Naive B cell (primary cell): ENCODE data around the gene COPB2. TPM values are rescaled to one million over a fixed set of nuclear protein-coding genes. Genes with fewer than 3 reads are reported as not detected.
A peak's percentile ranks its signal among the peaks of the same experiment; 100 is the strongest.
"Not testable (repeated sequence)": the region's sequence is repeated elsewhere in the genome, so short reads cannot be mapped to it uniquely, and the experiment has no call there.

Experiments
- ATAC-seq, 2 donors: fragments of 150-1000 bp; cut with Tn5 transposase; 2 replicates each; pipeline ENCODE4 v1.10.0; 2021; ENCODE audit warnings: low read depth in 2 of 2, mild to moderate bottlenecking in 2 of 2, moderate library complexity in 2 of 2
- DNase-seq: peaks from one replicate; pipeline ENCODE4 v3.0.0; 2022
- H3K27ac Mint-ChIP-seq, 6 donors: one replicate each; pipeline ENCODE4 v1.8.0; 2020 to 2022; ENCODE audit warnings: mild to moderate bottlenecking in 6 of 6, mixed read lengths in 6 of 6, moderate library complexity in 5 of 6, inconsistent platforms in 2 of 6
- H3K27me3 Mint-ChIP-seq, 3 donors: one replicate each; pipeline ENCODE4 v1.8.0; 2021 to 2022; ENCODE audit warnings: mixed read lengths in 3 of 3, mild to moderate bottlenecking in 1 of 3
- H3K36me3 Mint-ChIP-seq, 2 donors: one replicate each; pipeline ENCODE4 v1.8.0; 2020 to 2022; ENCODE audit warnings: mixed read lengths in 2 of 2, inconsistent platforms in 1 of 2, mild to moderate bottlenecking in 1 of 2
- H3K4me1 Mint-ChIP-seq, 3 donors: one replicate each; pipeline ENCODE4 v1.8.0; 2020 to 2022; ENCODE audit warnings: mixed read lengths in 3 of 3, inconsistent platforms in 1 of 3, mild to moderate bottlenecking in 1 of 3, moderate library complexity in 1 of 3
- H3K4me3 Mint-ChIP-seq, 8 donors: one replicate each; pipeline ENCODE4 v1.8.0; 2020 to 2022; ENCODE audit warnings: mild to moderate bottlenecking in 8 of 8, mixed read lengths in 8 of 8, moderate library complexity in 8 of 8, inconsistent platforms in 2 of 8
- H3K9me3 Mint-ChIP-seq, 7 donors: one replicate each; pipeline ENCODE4 v1.8.0; 2020 to 2022; ENCODE audit warnings: mixed read lengths in 7 of 7, mild to moderate bottlenecking in 5 of 7, inconsistent platforms in 2 of 7, moderate library complexity in 1 of 7
- polyA plus RNA-seq, 6 donors: library from polyadenylated mRNA; unstranded; fragments of 300-500 nt; fragmentation: Illumina TruSeq; gene quantifications; one replicate each; pipeline ENCODE4 v1.2.3, GENCODE V29; 2021; ENCODE audit warnings: low read depth in 6 of 6

The COPB2 gene
- polyA plus RNA-seq, 6 donors from 2014 or later, result 31.2 to 60.9 (median 46.2) TPM

DNA sequence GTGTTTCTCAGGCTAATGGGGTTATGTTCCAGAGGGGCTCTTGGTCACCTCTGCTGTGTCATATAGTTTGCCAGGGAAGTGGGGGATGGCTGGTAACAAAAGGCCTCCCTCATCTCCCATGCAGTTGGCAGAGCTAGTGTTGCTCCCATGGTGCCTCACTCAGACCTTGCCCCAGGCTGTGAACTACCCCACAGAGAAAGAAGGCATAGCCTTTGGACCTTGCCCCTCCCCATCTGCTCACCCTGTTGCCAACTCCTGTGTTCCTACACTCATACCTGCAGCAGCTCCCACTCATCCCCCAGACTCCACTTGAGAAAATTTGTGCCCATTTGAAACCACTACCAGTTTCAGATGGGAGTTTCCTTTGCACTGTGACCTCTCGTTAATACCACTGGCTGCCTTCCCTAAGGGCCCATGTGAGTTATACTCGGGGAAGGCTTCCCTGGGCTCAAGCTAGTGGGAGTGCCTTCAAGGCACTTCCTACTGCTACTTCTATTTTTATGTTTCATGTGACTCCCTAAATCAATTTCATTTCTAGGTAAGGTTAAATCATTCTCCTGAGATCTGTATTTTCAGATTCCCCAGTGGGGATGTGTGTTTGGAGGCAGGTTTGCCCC is 25.3 kb upstream of the COPB2 start:
- H3K4me3 Mint-ChIP-seq, result no peak overlapping the region
- no peaks in the 10 kb centered on the region for H3K27me3 Mint-ChIP-seq

DNA sequence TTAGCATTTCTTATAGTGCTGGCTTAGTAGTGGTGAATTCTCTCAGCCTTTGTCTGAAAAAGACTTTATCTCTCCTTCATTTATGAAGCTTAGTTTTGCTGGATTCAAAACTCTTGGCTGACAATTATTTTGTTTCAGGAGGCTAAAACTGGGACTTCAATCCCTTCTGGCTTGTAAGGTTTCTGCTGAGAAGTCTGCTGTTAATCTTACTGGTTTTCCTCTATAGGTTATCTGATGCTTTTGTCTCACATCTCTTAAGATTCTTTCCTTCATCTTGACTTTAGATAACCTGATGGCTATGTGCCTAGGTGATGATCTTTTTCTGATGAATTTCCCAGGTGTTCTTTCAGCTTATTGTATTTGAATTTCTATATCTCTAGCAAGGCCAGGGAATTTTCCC is 23.4 kb upstream of the COPB2 start:
- not testable (repeated sequence) for H3K4me3 Mint-ChIP-seq, ATAC-seq, H3K27me3 Mint-ChIP-seq, H3K4me1 Mint-ChIP-seq, DNase-seq, H3K27ac Mint-ChIP-seq
- peaks cover 34 to 65% of the 10 kb centered on the region in 2 donors for H3K36me3 Mint-ChIP-seq
- H3K9me3 Mint-ChIP-seq, result peaks cover 37 to 97% (median 88%) of the 10 kb centered on the region in 7 donors

More for the DNA sequence above, 25.3 kb upstream of the COPB2 start:
- H3K9me3 Mint-ChIP-seq, result peaks cover 34 to 81% (median 72%) of the 10 kb centered on the region in 7 donors
- DNase-seq (no peak), ATAC-seq (no peak)
- H3K27ac Mint-ChIP-seq, result peak overlapping the region in 2 of 6 donors; percentile 14 to 35
- H3K4me1 Mint-ChIP-seq, result peaks cover 0 to 8% (median 0%) of the 10 kb centered on the region in 3 donors
- peaks cover 36 to 65% of the 10 kb centered on the region in 2 donors for H3K36me3 Mint-ChIP-seq

DNA sequence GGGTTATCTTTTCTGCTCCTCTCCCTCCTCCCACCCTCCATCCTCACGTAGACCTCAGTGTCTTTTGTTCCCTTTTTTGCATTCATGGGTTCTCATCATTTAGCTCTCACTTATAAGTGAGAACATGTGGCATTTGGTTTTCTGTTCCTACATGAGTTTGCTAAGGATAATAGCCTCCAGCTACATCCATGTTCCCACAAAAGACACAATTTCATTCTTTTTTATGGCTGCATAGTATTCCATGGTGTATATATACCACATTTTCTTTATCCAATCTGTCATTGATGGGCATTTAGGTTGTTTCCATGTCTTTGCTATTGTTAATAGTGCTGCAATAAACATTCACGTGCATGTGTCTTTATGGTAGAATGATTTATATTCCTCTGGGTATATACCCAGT is 11.7 kb upstream of the COPB2 start:
- peaks cover 5 to 43% (median 37%) of the 10 kb centered on the region in 7 donors for H3K9me3 Mint-ChIP-seq

DNA sequence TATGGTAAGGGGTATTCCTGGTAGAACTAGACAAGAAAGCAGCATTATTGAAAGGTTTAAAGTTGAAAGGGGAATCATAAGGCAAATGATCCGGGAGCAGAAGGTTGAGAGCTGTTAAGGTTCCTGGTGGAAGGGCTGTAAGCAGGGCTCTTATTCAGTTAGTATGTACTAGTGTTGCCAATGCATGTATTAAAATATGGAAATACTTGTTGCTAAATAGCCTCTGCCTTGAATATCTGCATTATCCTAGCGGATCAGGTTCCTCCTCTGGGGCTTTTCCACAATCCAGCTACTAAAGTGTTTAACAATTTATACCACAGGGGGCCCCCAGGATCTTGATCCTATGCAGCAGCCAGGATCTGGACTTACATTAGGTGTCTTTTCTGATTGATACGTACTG is 7.3 kb upstream of the COPB2 start:
- H3K4me1 Mint-ChIP-seq, result no peaks in the 10 kb centered on the region
- peaks cover 13 to 17% of the 10 kb centered on the region in 2 donors for H3K36me3 Mint-ChIP-seq
- H3K4me3 Mint-ChIP-seq, result no peak overlapping the region
- H3K27me3 Mint-ChIP-seq, result no peaks in the 10 kb centered on the region
- no peak for ATAC-seq
- peaks cover 0 to 10% (median 8%) of the 10 kb centered on the region in 7 donors for H3K9me3 Mint-ChIP-seq
- no peak overlapping the region for H3K27ac Mint-ChIP-seq
- DNase-seq, result no peak

More for the DNA sequence above, 11.7 kb upstream of the COPB2 start:
- DNase-seq, H3K4me3 Mint-ChIP-seq, H3K27me3 Mint-ChIP-seq, ATAC-seq, H3K27ac Mint-ChIP-seq, H3K4me1 Mint-ChIP-seq: not testable (repeated sequence)
- peaks cover 41 to 42% of the 10 kb centered on the region in 2 donors for H3K36me3 Mint-ChIP-seq

DNA sequence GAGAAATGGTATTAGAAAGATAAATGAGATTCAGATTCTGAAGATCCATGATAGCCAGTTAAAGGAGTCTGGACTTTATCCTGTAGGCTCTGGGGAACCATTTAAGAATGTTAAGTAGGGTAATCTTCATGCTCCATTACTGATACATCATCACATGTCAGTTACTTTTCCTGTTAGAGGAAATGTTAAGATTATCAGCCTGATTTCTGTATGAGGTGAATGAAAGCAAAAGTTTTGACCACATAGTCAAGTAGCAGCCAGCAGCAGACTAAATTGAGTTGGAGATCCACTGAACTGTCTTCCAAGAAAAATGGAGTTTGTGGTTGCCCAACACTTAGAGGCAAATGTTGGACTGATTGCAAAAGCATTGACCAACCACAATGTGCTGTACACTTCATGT is 4.7 kb upstream of the COPB2 start:
- Mint-ChIP-seq H3K9me3 (no peaks in the 10 kb centered on the region), H3K27ac (no peak overlapping the region), H3K27me3 (no peaks in the 10 kb centered on the region), H3K4me3 (no peak overlapping the region), H3K4me1 (peaks cover 9 to 18% (median 12%) of the 10 kb centered on the region in 3 donors), H3K36me3 (peaks cover 2 to 6% of the 10 kb centered on the region in 2 donors)
- ATAC-seq, result no peak
- DNase-seq, result no peak

DNA sequence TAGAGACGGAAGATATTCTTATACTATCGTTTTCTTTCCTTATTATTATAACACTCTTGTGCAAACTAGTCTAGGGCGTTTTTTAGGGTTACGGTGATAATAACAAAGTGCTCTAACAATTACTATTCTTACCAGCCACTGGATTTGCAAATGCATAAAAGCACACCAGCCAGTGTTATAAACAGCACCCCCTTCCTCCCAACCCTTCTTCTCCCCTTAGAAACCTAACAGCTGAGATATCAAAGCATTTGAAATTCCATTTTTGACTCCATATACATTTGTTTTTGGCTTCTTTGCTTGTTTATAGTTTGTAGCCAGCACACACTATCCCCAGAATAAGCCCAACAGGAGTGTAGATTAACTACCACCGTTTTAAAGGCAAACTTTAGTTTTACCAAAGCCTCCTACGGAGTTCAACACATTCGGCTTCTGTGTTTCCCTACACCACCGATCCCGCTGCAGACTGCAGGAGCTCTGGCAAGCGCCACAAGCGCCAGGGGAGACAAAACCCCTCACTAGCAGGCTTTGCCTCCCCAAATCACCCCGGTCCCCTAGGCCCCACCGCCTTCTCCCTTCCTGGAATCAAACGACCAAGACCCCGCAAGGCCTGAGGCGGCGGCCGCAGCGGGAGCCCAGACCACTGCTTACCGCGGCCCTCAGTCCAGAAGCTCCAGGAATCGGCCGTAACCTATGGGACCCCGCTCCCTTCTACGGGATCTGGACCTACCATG is 461 bp downstream of the COPB2 start:
- H3K27me3 Mint-ChIP-seq, result no peaks in the 10 kb centered on the region
- ATAC-seq, result peak; percentile 20
- no peaks in the 10 kb centered on the region for H3K9me3 Mint-ChIP-seq
- H3K36me3 Mint-ChIP-seq, result no peaks in the 10 kb centered on the region
- peak overlapping the region; percentile 89 to 100 (median 98) for H3K4me3 Mint-ChIP-seq
- peaks cover 34 to 56% (median 40%) of the 10 kb centered on the region in 3 donors for H3K4me1 Mint-ChIP-seq
- DNase-seq, result no peak
- H3K27ac Mint-ChIP-seq, result peak overlapping the region; percentile 97 to 99 (median 99)

DNA sequence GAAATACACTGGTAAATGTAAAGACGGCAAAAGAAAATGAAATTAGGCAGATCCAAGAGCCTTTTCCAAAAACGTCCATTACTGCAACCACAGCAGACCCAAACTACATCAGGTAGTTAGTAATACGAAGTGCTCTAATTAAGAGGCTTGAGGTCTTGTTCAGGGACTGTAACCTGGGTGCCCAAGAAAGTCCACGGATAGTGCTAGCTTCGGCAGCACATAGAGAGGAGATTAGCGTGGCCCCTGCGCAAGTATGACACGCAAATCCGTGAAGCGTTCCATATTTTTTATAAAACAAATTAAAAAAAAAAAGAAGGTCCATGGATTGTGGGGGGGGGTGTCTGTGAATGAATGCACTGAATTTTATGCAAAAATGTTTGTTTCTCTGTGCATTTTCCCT is 1.4 kb downstream of the COPB2 start:
- no peak for DNase-seq
- no peak for ATAC-seq
- Mint-ChIP-seq H3K27me3 (no peaks in the 10 kb centered on the region), H3K9me3 (no peaks in the 10 kb centered on the region), H3K4me3 (peak overlapping the region; percentile 44 to 98 (median 70)), H3K4me1 (peaks cover 34 to 56% (median 40%) of the 10 kb centered on the region in 3 donors), H3K27ac (peak overlapping the region in 4 of 6 donors; percentile 23 to 57 (median 36)), H3K36me3 (no peaks in the 10 kb centered on the region)

DNA sequence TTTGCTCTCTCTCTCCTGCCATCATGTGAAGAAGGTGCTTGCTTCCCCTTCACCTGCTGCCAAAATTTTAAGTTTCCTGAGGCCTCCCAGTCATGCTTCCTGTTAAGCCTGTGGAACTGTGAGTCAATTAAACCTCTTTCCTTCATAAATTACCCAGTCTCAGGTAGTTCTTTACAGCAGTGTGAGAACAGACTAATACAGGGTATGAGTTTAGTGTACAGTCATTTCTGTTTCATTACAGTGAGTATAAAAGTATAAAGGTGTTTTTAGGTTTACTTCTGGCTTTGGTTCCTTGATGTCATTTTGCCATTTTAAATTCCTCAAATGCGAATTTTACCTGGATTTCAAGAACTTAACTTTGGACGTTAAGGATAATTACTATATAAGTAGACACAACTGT is 7.2 kb downstream of the COPB2 start:
- H3K9me3 Mint-ChIP-seq, ATAC-seq, DNase-seq, H3K27me3 Mint-ChIP-seq, H3K4me3 Mint-ChIP-seq: not testable (repeated sequence)
- Mint-ChIP-seq H3K4me1 (peaks cover 19 to 22% (median 21%) of the 10 kb centered on the region in 3 donors), H3K36me3 (peaks cover 14 to 21% of the 10 kb centered on the region in 2 donors), H3K27ac (peak overlapping the region in 3 of 6 donors; percentile 26 to 89 (median 36))

DNA sequence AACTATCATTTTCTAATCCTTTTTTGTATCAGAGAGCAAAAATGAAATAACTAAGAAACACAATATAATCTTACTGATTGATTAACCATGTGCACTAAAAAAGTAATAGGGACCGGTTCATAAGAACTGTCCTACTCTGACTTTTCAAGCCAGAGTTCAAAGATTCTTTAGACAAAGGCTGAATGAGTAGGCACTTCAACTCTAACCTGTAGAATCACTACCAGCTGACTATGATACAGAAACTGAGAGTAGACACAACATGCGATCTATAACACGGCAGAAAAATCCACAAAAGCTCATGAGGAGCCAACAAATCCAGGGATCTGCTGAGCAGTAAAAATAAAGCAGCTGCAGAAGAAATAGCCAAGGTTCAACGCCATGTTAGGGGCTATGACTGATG is 8.9 kb downstream of the COPB2 start:
- Mint-ChIP-seq H3K9me3 (no peaks in the 10 kb centered on the region), H3K27me3 (no peaks in the 10 kb centered on the region), H3K36me3 (peaks cover 22% of the 10 kb centered on the region in 2 donors), H3K4me1 (peaks cover 6 to 10% (median 7%) of the 10 kb centered on the region in 3 donors), H3K4me3 (no peak overlapping the region), H3K27ac (no peak overlapping the region)
- ATAC-seq, result no peak
- DNase-seq, result no peak

DNA sequence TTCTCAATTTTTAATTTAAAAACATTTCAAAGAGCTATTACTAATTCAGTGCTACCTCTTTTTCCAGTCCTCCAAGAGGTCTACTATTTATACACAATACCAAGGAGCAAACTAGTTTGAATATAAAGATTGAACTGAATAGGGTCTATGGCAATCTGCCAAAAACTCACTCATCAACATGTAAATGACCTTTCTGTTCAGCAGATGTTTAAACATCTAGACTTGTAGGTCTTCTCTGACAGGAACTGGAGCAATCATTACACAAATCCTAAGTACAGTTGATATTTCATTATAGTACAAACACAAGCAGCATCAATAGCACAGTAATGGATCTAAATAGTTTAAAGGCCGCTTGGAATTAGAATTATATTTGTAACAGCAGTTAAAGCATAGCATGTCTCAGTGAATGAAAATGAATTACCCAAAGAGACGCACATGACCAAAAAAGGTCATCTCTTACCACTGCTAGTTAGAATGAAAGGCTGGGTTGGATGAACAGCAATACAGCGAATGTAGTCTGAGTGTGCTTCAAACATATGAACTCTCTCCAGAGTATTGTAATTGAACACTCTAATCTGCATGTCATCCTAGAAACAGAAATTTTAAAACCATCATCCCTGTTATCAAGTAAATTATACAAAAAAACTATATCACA is 10.7 kb downstream of the COPB2 start:
- Mint-ChIP-seq H3K36me3 (peaks cover 29 to 36% of the 10 kb centered on the region in 2 donors), H3K9me3 (no peaks in the 10 kb centered on the region), H3K4me1 (peaks cover 3 to 10% (median 6%) of the 10 kb centered on the region in 3 donors), H3K4me3 (no peak overlapping the region), H3K27ac (no peak overlapping the region), H3K27me3 (no peaks in the 10 kb centered on the region)
- no peak for DNase-seq
- ATAC-seq, result no peak

DNA sequence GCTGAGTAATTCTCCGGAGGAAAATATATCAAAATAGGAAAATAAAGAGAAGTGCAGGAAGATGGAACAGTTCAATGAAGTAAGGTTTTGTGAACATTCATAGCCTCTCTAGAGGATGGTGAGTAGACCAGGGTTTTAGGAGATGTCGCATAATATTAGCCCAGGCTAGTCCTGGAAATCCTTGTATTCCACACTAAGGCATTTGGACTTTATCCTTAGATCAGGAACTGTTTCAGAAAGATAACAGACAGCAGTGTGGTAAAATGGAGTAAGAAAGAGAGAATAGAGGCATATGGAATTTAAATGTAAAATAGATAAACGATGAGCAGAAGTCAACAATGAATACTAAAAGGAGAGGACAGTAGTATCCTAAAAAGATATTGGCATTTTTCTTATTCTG is 12.1 kb downstream of the COPB2 start:
- Mint-ChIP-seq H3K4me1 (peaks cover 3 to 10% (median 6%) of the 10 kb centered on the region in 3 donors), H3K36me3 (peaks cover 35 to 39% of the 10 kb centered on the region in 2 donors), H3K27me3 (no peaks in the 10 kb centered on the region), H3K4me3 (no peak overlapping the region), H3K9me3 (no peaks in the 10 kb centered on the region), H3K27ac (no peak overlapping the region)
- no peak for DNase-seq
- ATAC-seq, result no peak

DNA sequence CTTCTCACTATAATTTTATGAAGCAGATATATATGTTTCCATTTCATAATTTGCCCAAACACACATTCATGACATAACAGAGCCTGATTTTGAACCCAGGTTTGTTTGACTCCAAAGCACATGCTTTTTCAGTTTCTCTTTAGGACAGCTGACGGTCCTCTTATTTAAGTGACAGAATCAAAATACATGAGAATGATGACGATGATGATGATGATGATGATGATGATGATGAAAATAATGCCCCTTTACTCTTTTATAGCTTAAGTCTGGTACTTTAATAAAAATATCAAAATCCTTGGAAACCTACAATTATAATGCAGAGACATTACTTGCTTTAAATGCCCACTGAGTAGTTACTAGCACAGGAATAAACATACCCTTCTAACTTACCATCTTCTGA is 15.3 kb downstream of the COPB2 start:
- no peak overlapping the region for H3K27ac Mint-ChIP-seq
- H3K27me3 Mint-ChIP-seq, result no peaks in the 10 kb centered on the region
- H3K9me3 Mint-ChIP-seq, result no peaks in the 10 kb centered on the region
- peaks cover 0 to 5% (median 4%) of the 10 kb centered on the region in 3 donors for H3K4me1 Mint-ChIP-seq
- ATAC-seq (no peak), DNase-seq (no peak)
- H3K4me3 Mint-ChIP-seq, result no peak overlapping the region
- peaks cover 31 to 48% of the 10 kb centered on the region in 2 donors for H3K36me3 Mint-ChIP-seq

DNA sequence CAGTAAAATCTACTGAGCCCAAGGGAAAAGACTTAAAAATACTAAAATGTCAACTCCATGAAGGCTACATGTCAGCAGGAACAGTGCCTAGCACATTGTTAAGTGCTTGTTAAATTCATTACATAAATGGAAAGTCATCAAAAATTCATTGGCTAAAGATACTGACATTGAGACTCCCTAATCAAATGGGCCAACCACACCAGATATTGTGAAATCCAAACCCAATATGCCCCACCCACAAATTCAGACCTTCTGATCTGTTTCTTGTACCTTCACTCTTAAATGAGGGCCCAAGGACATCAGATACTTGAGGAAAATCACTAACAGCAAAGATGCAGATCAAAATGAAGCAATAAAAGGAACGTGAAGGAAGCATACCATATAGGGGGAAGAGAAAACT is 24.9 kb downstream of the COPB2 start:
- H3K36me3 Mint-ChIP-seq, result peaks cover 31 to 44% of the 10 kb centered on the region in 2 donors
- H3K4me3 Mint-ChIP-seq, result no peak overlapping the region
- H3K4me1 Mint-ChIP-seq, result peaks cover 0 to 6% (median 0%) of the 10 kb centered on the region in 3 donors
- ATAC-seq, result no peak
- H3K27ac Mint-ChIP-seq, result no peak overlapping the region
- H3K27me3 Mint-ChIP-seq, result no peaks in the 10 kb centered on the region
- no peaks in the 10 kb centered on the region for H3K9me3 Mint-ChIP-seq
- DNase-seq, result no peak
